HG03108 (cell line): Measurements from ENCODE around the gene PIM3.
"Not testable (repeated sequence)": the region's sequence is repeated elsewhere in the genome, so short reads cannot be mapped to it uniquely, and the experiment has no call there.

ENCODE experiments used
- ATAC-seq: cut with Tn5 transposase; IDR thresholded peaks from one replicate; pipeline ENCODE4 v1.9.1; 2021; ENCODE audit warnings: moderate library complexity; ENCODE audit not compliant: unreplicated experiment

PIM3 gene

DNA sequence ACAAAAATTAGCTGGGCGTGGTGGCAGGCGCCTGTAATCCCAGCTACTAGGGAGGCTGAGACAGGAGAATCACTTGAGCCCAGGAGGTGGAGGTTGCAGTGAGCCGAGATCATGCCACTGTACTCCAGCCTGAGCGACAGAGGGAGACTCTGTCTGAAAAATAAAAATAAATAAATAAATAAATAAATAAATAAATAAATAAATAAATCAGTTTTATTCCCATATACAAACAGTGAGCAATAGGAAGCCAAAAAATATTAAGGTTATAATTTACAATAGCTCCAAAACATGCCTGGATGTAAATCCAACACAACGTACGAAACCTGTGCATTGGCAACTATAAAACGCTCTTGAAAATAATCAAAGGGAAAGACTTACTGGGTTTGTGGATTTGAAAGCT, 21.2 kb downstream of the PIM3 start:
- not testable (repeated sequence) for ATAC-seq

- ATAC-seq = no peak
Measured at GRCh38 chr22:49983148-49984042, 22.8 kb downstream of the PIM3 start.

GRCh38 chr22:49986325-49986724, 25.8 kb downstream of the PIM3 start:
- ATAC-seq = no peak

DNA sequence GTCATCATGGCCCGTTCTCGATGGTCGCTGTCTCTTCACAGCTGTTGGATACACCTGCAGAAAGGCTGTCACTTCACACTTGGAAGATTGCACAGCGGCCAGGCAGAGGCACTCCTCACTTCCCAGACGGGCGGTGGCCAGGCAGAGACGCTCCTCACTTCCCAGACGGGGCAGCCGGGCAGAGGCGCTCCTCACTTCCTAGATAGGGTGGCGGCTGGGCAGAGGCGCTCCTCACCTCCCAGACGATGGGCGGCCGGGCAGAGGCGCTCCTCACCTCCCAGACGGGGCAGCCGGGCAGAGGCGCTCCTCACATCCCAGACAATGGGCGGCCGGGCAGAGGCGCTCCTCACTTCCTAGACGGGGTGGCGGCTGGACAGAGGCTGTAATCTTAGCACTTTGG, 29.3 kb downstream of the PIM3 start:
- not testable (repeated sequence) for ATAC-seq

DNA sequence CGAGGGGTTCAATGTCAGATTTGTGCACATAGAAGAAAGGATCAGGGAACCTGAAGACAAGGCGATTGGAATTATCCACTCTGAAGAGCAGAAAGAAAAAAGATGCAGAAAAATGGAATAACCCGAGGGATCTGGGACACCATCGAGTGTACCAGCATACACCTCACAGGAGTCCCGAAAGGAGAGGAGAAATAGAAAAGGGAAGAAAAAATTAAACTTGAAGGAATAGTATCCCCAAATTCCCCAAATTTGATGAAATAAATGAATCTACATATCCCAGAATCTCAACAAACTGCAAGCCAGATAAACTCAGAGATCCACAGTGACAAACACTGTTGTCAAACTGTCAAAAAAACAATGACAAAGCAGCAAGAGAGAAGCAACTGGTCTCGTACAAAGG, 30.6 kb downstream of the PIM3 start:
- ATAC-seq = no peak

DNA sequence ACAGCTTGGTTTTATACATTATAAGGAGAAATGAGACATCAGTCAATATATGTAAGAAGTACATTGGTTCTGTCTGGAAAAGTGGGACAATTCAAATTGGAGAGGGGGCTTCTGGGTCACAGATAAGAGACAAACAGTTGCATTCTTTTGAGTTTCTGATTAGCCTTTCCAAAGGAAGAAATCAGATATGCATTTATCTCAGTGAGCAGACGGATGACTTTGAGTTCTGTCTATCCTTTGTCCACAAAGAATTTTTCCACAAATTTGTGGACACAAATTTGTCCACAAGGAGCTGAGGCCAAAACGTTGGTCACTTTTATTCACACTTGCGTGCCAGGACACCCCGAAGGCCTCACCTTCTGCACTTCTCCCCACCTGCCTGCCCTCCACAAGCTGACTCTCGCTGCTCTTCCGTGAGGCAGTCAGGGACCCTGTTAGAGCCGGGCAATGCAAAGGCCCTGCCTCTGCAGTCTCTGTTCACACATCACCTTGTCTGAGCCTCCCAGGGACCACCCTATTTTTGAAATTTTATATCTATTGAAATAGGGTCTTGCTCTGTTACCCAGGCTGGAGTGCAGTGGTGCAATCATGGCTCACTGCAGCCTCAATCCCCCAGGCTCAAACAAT, 31.4 kb downstream of the PIM3 start:
- no peak for ATAC-seq

DNA sequence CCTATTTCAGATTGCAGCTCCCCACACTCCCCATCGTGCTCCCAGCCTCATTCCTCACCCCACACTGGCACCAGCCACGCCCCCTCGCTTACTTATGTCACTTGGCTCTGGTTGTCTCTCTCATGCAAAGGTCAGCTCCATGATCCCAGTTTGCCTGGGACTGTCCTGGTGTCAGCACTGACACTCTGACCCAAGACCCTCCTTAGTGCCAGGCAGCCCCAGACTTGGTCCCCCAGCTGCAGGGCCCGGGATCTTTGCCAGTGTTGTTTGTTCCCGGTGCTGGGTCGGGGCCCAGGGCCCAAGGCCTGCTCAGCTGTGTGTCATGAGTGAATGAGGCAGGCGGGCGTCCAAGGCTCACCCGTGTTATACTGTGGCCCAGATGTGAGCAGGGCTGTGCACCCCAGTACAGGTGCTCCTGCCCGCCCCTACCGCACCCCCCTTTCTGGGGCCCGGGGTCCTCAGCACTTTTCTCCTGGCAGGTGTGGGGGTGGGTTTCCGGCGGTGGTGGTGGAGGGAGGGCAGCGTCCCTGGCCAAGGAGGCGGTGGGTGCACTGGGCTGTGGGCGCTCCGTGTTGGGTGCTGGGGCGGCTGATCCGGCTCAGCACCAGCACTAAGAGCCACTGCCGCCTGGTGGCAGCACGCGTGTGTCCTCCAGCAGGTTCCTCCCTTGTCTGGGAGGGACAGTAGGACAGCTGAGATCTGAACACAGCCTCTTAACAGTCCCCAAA, 32.5 kb downstream of the PIM3 start:
- no peak for ATAC-seq

- no peak for ATAC-seq
Measured at GRCh38 chr22:49993649-49994360, 33.2 kb downstream of the PIM3 start.

- ATAC-seq = no peak
Measured at GRCh38 chr22:49994361-49995040, 33.9 kb downstream of the PIM3 start.

DNA sequence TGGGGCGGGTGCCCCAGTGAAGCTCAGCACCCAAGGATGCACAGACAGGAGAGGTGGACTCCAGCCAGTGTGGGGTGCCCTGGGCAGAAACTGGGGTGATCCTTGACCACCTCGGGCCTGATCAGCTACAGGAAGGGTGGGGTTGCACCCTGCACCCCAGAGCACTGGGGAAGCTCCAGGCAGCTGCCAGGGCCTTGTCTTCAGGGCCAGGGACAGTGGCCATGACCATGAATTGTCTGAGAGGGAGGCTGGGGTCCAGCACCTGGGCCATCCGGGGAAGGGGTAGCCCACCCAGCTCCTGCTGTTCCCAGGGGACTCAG, 34.4 kb downstream of the PIM3 start:
- no peak for ATAC-seq

- ATAC-seq = no peak
Measured at GRCh38 chr22:49995361-49996118, 35.0 kb downstream of the PIM3 start.

- ATAC-seq = no peak
Measured at GRCh38 chr22:49996119-49996517, 35.5 kb downstream of the PIM3 start.

DNA sequence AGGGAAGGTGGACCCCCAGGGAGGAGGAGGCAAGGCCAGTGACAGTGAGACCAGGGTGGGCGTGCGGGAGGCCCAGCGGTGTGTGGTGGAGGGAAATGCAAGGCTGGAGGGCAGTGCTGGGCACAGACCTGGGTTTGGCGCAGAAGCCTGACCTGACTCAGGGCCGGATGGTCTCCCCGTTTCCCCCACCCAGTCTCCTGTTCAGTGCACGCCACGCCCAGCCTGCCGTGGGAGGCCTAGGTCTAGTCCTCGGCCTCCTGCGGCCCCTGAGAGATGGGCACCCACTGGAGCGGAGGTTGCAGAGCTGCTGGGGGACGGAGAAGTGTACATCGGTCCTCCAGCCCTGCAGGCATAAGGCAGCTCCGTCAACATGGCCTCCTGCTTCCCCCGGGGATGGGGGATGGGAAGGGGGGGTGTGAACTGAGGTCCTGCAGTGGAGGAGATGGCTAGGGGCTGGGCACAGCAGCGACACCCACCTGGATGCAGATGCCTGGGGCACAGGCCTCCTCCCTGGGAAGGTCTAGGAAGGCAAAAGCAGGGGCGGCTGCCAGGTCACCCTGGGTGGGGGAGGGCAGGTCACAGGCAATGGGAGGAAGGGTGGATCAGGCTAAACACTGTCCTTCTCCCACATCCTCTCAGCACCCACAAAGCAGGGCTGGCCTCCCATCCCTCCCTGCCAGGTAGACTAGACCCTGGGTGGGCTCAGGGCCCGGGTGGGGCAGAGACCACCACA, 36.1 kb downstream of the PIM3 start:
- ATAC-seq = no peak

- ATAC-seq = no peak
Measured at GRCh38 chr22:49997251-49997599, 36.7 kb downstream of the PIM3 start.

DNA sequence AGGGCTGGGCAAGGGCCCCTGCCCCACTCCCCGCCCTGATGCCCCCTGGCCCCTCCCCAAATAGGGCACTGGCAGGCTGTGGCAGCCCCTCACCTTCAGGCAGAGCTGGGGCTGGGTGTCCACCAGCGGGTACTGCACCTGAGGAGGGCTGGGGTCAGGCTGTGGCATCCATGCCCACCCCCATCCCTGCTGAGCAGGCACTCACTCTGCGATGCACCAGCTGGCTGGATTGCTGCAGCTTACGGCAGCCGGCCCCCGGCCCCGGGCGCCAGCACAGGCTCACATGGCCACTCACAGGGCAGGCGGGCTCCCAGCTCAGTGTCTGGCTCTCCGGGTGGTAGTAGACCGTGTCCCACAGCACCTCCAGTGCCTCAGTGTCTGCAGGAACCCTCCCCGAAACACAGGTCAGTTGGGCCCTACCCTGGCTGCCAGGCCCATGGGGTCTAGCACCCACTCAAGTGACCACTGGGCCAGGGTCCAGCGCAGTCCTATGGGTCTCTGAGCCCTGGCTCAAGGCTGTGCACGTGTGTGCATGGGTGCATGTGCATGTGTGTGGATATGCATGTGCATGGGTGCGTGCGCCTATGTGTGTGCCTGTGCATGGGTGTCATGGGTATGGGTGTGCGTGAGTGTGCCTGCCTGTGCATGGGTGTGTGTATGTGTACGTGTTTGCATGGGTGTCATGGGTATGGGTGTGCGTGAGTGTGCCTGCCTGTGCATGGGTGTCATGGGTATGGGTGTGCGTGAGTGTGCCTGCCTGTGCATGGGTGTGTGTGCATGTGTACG, 37.6 kb downstream of the PIM3 start:
- ATAC-seq = no peak

GRCh38 chr22:49998718-49999062, 38.1 kb downstream of the PIM3 start:
- ATAC-seq = no peak

DNA sequence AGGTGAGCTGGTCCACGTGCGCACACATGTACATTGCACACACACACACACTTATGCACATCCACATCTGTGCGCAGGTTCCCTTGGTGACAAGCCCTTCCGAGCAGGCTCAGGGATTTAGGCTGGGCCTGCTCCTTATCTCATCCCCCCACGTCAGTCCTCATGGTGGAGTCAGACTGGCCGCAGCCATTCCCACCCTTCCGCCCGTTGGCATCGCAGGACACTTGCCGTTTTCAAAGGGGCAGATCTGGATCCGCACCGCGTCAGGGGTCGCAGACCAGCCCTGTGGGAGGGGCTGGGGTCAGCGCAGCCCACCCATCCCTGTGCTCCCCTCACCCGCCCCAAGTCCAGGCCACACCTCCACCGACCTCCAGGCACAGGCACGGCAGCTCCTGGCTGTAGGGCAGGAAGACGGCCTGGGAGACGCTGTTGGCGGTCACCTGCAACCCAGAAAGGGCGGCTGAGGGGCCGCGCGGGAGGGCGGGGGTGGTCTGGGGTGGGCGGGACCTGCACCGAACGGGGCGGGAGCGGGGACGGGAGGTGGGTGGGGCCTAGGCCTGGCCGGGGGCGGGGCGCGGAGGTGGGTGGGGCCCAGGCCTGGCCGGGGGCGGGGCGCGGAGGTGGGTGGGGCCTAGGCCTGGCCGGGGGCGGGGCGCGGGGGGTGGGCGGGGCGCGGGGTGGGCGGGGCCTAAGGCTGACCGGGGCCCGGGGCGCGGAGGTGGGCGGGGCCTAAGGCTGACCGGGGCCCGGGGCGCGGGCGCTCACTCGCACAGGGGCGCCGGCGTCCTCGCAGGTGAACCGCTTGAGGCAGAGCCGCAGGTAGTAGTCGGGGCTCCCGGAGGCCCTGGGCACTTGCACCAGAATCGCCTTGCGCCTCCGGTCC, 38.7 kb downstream of the PIM3 start:
- ATAC-seq = no peak
